ENCODE measurements around the gene HSPA9. TPM values are rescaled to one million over a fixed set of nuclear protein-coding genes. Genes with fewer than 3 reads are reported as not detected.

The HSPA9 gene
- total RNA-seq = 100 to 1,000 TPM; 291 to 305 TPM
- 413 to 441 reads per million in 2 donors for total RNA-seq

- H3K4me3 Mint-ChIP-seq = peak within 1 kb of the TSS; percentile 95
- H3K9me3 ChIP-seq (ENCODE audit: control insufficient read depth, low read length, poor library complexity, severe bottlenecking) = no peaks in the 10 kb centered on the region
- peaks cover 5% of the 10 kb centered on the region for H3K36me3 Mint-ChIP-seq (ENCODE audit: low read depth)
- ATAC-seq (peak; percentile 88), DNase-seq (peak; percentile 90 to 94 (median 93))
- H3K27ac Mint-ChIP-seq = peak within 1 kb of the TSS; percentile 99
- peaks cover 26% of the 10 kb centered on the region for H3K4me1 Mint-ChIP-seq
- H3K27me3 Mint-ChIP-seq = no peaks in the 10 kb centered on the region
Observed at GRCh38 chr5:138575194-138576015, at the start of gene HSPA9. TSS of gene HSPA9 (minus strand) at chr5:138575401. CDS start at chr5:138575318, 83 bp downstream.

DNA sequence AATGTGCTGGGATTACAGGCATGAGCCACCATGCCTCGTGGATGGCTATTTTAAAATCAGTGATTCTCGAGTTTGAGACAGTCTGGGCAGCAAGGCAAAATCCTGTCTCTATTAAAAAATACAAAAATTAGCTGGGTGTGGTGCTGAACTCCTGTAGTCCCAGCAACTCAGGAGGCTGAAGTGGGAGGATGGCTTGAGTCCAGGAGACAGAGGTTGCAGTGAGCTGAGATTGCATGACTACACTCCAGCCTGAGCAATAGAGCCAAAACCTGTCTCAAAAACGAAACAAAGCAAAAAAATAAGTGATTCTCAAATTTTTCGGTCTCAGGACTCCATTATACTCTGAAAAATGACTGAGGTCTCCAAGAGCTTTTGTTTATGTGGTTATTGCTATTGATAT lies 47.9 kb upstream of the HSPA9 start:
- ATAC-seq = no peak
- Mint-ChIP-seq H3K36me3 (ENCODE audit: low read depth) (no peaks in the 10 kb centered on the region), H3K27ac (no peak overlapping the region), H3K4me3 (no peak overlapping the region), H3K4me1 (peaks cover 3% of the 10 kb centered on the region), H3K27me3 (peaks cover 81% of the 10 kb centered on the region)
- no peaks in the 10 kb centered on the region for H3K9me3 ChIP-seq (ENCODE audit: control insufficient read depth, low read length, poor library complexity, severe bottlenecking)
- no peak for DNase-seq

GRCh38 chr5:138622051-138622450 lies 46.9 kb upstream of the HSPA9 start:
- Mint-ChIP-seq H3K4me3 (no peak overlapping the region), H3K27me3 (peaks cover 77% of the 10 kb centered on the region), H3K36me3 (ENCODE audit: low read depth) (no peaks in the 10 kb centered on the region), H3K27ac (no peak overlapping the region), H3K4me1 (peaks cover 2% of the 10 kb centered on the region)
- DNase-seq = no peak
- no peak for ATAC-seq
- H3K9me3 ChIP-seq (ENCODE audit: control insufficient read depth, low read length, poor library complexity, severe bottlenecking) = no peaks in the 10 kb centered on the region

DNA sequence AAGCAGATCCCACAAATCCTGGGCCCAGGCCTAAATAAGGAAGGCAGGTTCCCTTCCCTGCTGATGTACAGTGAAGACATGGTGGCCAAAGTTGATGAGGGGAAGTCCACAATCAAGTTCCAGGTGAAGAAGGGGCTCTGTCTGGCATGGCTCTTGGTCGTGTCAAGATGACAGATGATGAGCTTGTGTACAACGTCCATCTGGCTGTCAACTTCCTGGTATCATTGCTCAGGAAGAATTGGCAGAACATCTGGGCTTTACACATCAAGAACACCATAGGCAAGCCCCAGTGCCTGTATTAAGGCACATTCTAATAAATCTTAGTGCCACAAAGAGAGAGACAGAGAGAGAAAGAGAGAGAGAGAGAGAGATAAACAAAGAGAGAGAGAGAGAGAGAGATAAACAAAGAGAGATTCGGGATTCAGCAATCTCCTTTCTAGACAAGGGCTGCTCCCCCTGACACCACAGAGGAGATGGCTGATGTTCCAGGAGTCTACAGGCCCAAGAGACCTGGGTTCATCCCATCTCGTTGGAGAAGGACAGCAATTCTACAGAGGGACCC lies 45.5 kb upstream of the HSPA9 start:
- Mint-ChIP-seq H3K36me3 (ENCODE audit: low read depth) (no peaks in the 10 kb centered on the region), H3K4me3 (no peak overlapping the region), H3K27ac (no peak overlapping the region), H3K27me3 (peaks cover 68% of the 10 kb centered on the region), H3K4me1 (peaks cover 2% of the 10 kb centered on the region)
- ATAC-seq (no peak), DNase-seq (no peak)
- no peaks in the 10 kb centered on the region for H3K9me3 ChIP-seq (ENCODE audit: control insufficient read depth, low read length, poor library complexity, severe bottlenecking)

DNA sequence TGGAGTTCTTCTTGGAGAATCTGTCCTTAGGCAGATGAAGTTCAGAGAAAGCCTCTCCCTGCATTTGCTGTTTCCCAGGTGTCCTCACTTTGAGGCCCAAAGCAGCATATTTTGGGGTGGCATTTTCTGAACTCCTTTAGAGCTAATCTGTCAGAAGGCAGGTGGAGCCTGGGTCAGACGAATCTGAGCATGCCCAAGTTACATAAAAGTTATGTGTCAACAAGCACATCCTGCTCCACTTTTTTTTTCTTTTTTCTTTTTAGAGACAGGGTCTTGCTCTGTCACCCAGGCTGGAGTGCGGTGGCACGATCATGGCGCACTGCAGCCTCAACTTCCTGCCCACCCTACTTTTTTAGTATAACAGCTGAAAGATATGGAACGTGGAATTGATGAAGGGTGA lies 41.3 kb upstream of the HSPA9 start:
- H3K9me3 ChIP-seq (ENCODE audit: control insufficient read depth, low read length, poor library complexity, severe bottlenecking) = no peaks in the 10 kb centered on the region
- peaks cover 4% of the 10 kb centered on the region for H3K36me3 Mint-ChIP-seq (ENCODE audit: low read depth)
- H3K27ac Mint-ChIP-seq = no peak overlapping the region
- ATAC-seq = no peak
- no peak overlapping the region for H3K4me3 Mint-ChIP-seq
- peaks cover 4% of the 10 kb centered on the region for H3K4me1 Mint-ChIP-seq
- no peak for DNase-seq
- peaks cover 65% of the 10 kb centered on the region for H3K27me3 Mint-ChIP-seq

DNA sequence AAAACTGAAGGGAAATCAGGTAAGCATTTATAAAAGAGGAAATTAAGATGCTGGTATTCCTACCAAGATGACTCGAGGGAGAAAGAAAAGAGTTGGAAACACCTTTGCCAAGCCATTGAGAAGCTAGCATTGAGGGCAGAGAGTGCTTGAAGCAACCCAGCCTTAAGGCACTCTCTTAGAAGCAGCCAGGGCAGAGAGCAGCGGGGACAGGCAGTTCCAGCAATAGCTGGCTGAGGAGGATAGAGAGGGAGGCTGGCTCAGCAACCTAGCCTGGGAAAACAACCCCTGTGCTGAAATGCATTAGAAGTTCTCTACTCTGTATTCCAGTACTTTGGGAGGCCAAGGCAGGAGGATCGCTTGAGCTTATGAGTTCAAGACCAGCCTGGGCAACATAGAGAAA lies 40.3 kb upstream of the HSPA9 start:
- Mint-ChIP-seq H3K36me3 (ENCODE audit: low read depth) (peaks cover 5% of the 10 kb centered on the region), H3K27ac (no peak overlapping the region), H3K4me3 (no peak overlapping the region), H3K4me1 (peaks cover 10% of the 10 kb centered on the region), H3K27me3 (peaks cover 65% of the 10 kb centered on the region)
- DNase-seq = no peak
- ATAC-seq = no peak
- H3K9me3 ChIP-seq (ENCODE audit: control insufficient read depth, low read length, poor library complexity, severe bottlenecking) = no peaks in the 10 kb centered on the region

- no peak overlapping the region for H3K27ac Mint-ChIP-seq
- ATAC-seq (no peak), DNase-seq (no peak)
- H3K27me3 Mint-ChIP-seq = peaks cover 65% of the 10 kb centered on the region
- H3K4me3 Mint-ChIP-seq = peak overlapping the region; percentile 62
- H3K4me1 Mint-ChIP-seq = peaks cover 10% of the 10 kb centered on the region
- H3K9me3 ChIP-seq (ENCODE audit: control insufficient read depth, low read length, poor library complexity, severe bottlenecking) = no peaks in the 10 kb centered on the region
- H3K36me3 Mint-ChIP-seq (ENCODE audit: low read depth) = peaks cover 5% of the 10 kb centered on the region
Observed at GRCh38 chr5:138611678-138612218, 36.5 kb upstream of the HSPA9 start.

- Mint-ChIP-seq H3K36me3 (ENCODE audit: low read depth) (peaks cover 5% of the 10 kb centered on the region), H3K4me3 (peak overlapping the region; percentile 62), H3K27me3 (peaks cover 69% of the 10 kb centered on the region), H3K27ac (no peak overlapping the region), H3K4me1 (peaks cover 9% of the 10 kb centered on the region)
- no peak for DNase-seq
- H3K9me3 ChIP-seq (ENCODE audit: control insufficient read depth, low read length, poor library complexity, severe bottlenecking) = no peaks in the 10 kb centered on the region
- ATAC-seq = no peak
Observed at GRCh38 chr5:138610918-138611677, 35.9 kb upstream of the HSPA9 start.

DNA sequence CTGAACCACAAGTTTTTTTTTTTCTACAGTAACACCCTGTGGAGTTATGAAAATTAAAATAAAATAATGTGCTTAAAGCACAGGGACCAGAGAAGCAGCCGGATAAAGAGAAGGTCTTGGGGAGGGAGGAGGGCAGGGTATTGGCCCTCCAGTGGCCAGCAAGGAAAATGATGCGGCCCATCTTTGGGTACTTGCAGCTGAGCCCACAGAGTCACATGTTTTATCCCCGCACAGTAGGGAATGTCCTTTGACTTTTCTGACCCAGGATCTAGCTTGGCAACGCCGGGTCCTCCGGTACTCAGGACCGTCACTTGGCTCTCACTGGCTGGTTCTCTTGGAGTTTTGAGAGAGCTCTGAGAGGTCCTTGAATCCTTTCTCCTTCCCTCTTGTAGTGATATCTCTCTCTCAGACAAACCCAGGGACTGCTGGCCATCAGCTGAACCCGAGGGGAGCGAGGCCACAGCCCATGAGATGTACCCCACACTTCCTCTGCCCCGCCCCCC lies 35.3 kb upstream of the HSPA9 start:
- no peak overlapping the region for H3K27ac Mint-ChIP-seq
- no peak for ATAC-seq

GRCh38 chr5:138606378-138607064 lies 31.3 kb upstream of the HSPA9 start:
- no peak overlapping the region for H3K27ac Mint-ChIP-seq

More for the DNA sequence above, 35.3 kb upstream of the HSPA9 start:
- Mint-ChIP-seq H3K4me3 (no peak overlapping the region), H3K27me3 (peaks cover 69% of the 10 kb centered on the region), H3K4me1 (peaks cover 9% of the 10 kb centered on the region), H3K36me3 (ENCODE audit: low read depth) (peaks cover 5% of the 10 kb centered on the region)
- H3K9me3 ChIP-seq (ENCODE audit: control insufficient read depth, low read length, poor library complexity, severe bottlenecking) = no peaks in the 10 kb centered on the region
- no peak for DNase-seq

GRCh38 chr5:138605254-138605972 lies 30.2 kb upstream of the HSPA9 start:
- Mint-ChIP-seq H3K27ac (no peak overlapping the region), H3K4me1 (peaks cover 5% of the 10 kb centered on the region), H3K36me3 (ENCODE audit: low read depth) (no peaks in the 10 kb centered on the region), H3K27me3 (peaks cover 58% of the 10 kb centered on the region), H3K4me3 (no peak overlapping the region)
- DNase-seq (no peak), ATAC-seq (no peak)
- H3K9me3 ChIP-seq (ENCODE audit: control insufficient read depth, low read length, poor library complexity, severe bottlenecking) = no peaks in the 10 kb centered on the region

More at GRCh38 chr5:138606378-138607064, 31.3 kb upstream of the HSPA9 start:
- Mint-ChIP-seq H3K4me3 (no peak overlapping the region), H3K27me3 (peaks cover 60% of the 10 kb centered on the region), H3K36me3 (ENCODE audit: low read depth) (peaks cover under 1% of the 10 kb centered on the region), H3K4me1 (peaks cover 11% of the 10 kb centered on the region)
- H3K9me3 ChIP-seq (ENCODE audit: control insufficient read depth, low read length, poor library complexity, severe bottlenecking) = no peaks in the 10 kb centered on the region
- ATAC-seq = no peak
- no peak for DNase-seq

- Mint-ChIP-seq H3K4me1 (peaks cover 5% of the 10 kb centered on the region), H3K27me3 (peaks cover 56% of the 10 kb centered on the region), H3K4me3 (no peak overlapping the region), H3K27ac (no peak overlapping the region), H3K36me3 (ENCODE audit: low read depth) (no peaks in the 10 kb centered on the region)
- no peaks in the 10 kb centered on the region for H3K9me3 ChIP-seq (ENCODE audit: control insufficient read depth, low read length, poor library complexity, severe bottlenecking)
- DNase-seq (no peak), ATAC-seq (no peak)
Observed at GRCh38 chr5:138604176-138604785, 29.1 kb upstream of the HSPA9 start.

Data from T-helper 17 cell (primary cell).